ENCODE results near the gene ZNF292.

ZNF292 gene

GRCh38 chr6:87264481-87264880 is 109.1 kb downstream of the ZNF292 start:
- Histone ChIP-seq H3K27me3 (ENCODE audit: insufficient read depth, low read depth, severe bottlenecking) (no peaks in the 10 kb centered on the region), H3K36me3 (peaks cover 10% of the 10 kb centered on the region), H3K27ac (no peak overlapping the region), H3K9me3 (ENCODE audit: severe bottlenecking) (no peaks in the 10 kb centered on the region), H3K4me3 (ENCODE audit: low read depth, low read length) (no peak overlapping the region)
- DNase-seq, result no peak
- TF ChIP-seq CTCF (IDR thresholded peaks at IDR 0.05; ENCODE audit: low read depth, low read length), result no peak

- TF ChIP-seq CTCF (IDR thresholded peaks at IDR 0.05; ENCODE audit: low read depth, low read length), result no peak
- Histone ChIP-seq H3K9me3 (ENCODE audit: severe bottlenecking) (no peaks in the 10 kb centered on the region), H3K4me3 (ENCODE audit: low read depth, low read length) (no peak overlapping the region), H3K36me3 (no peaks in the 10 kb centered on the region), H3K27me3 (ENCODE audit: insufficient read depth, low read depth, severe bottlenecking) (no peaks in the 10 kb centered on the region), H3K27ac (no peak overlapping the region)
- no peak for DNase-seq
Observed at GRCh38 chr6:87274660-87275274, 119.4 kb downstream of the ZNF292 start.

GRCh38 chr6:87276624-87277023 is 121.3 kb downstream of the ZNF292 start:
- no peak overlapping the region for H3K27ac ChIP-seq
- no peaks in the 10 kb centered on the region for H3K27me3 ChIP-seq (ENCODE audit: insufficient read depth, low read depth, severe bottlenecking)
- H3K4me3 ChIP-seq (ENCODE audit: low read depth, low read length), result no peak overlapping the region
- H3K36me3 ChIP-seq, result no peaks in the 10 kb centered on the region
- TF ChIP-seq CTCF (IDR thresholded peaks at IDR 0.05; ENCODE audit: low read depth, low read length), result no peak
- no peak for DNase-seq
- no peaks in the 10 kb centered on the region for H3K9me3 ChIP-seq (ENCODE audit: severe bottlenecking)

- TF ChIP-seq CTCF (IDR thresholded peaks at IDR 0.05; ENCODE audit: low read depth, low read length), result peak; percentile 36; the same call in 1 of the 2 replicates
- Histone ChIP-seq H3K4me3 (ENCODE audit: low read depth, low read length) (no peak overlapping the region), H3K27ac (no peak overlapping the region), H3K27me3 (ENCODE audit: insufficient read depth, low read depth, severe bottlenecking) (no peaks in the 10 kb centered on the region), H3K36me3 (no peaks in the 10 kb centered on the region), H3K9me3 (ENCODE audit: severe bottlenecking) (no peaks in the 10 kb centered on the region)
- DNase-seq, result peak; percentile 10
Observed at GRCh38 chr6:87277123-87277522, 121.8 kb downstream of the ZNF292 start.

- no peaks in the 10 kb centered on the region for H3K27me3 ChIP-seq (ENCODE audit: insufficient read depth, low read depth, severe bottlenecking)
- H3K9me3 ChIP-seq (ENCODE audit: severe bottlenecking), result no peaks in the 10 kb centered on the region
- no peak overlapping the region for H3K4me3 ChIP-seq (ENCODE audit: low read depth, low read length)
- TF ChIP-seq CTCF (IDR thresholded peaks at IDR 0.05; ENCODE audit: low read depth, low read length), result no peak
- H3K27ac ChIP-seq, result no peak overlapping the region
- H3K36me3 ChIP-seq, result no peaks in the 10 kb centered on the region
- DNase-seq, result no peak
Observed at GRCh38 chr6:87279196-87279595, 123.8 kb downstream of the ZNF292 start.

GRCh38 chr6:87281426-87281825 is 126.1 kb downstream of the ZNF292 start:
- TF ChIP-seq CTCF (IDR thresholded peaks at IDR 0.05; ENCODE audit: low read depth, low read length), result no peak
- Histone ChIP-seq H3K27ac (no peak overlapping the region), H3K36me3 (no peaks in the 10 kb centered on the region), H3K4me3 (ENCODE audit: low read depth, low read length) (no peak overlapping the region), H3K9me3 (ENCODE audit: severe bottlenecking) (no peaks in the 10 kb centered on the region), H3K27me3 (ENCODE audit: insufficient read depth, low read depth, severe bottlenecking) (no peaks in the 10 kb centered on the region)
- no peak for DNase-seq

Data from WERI-Rb-1 (cell line).